ENCODE data around the gene LRRC59.

The LRRC59 gene

DNA sequence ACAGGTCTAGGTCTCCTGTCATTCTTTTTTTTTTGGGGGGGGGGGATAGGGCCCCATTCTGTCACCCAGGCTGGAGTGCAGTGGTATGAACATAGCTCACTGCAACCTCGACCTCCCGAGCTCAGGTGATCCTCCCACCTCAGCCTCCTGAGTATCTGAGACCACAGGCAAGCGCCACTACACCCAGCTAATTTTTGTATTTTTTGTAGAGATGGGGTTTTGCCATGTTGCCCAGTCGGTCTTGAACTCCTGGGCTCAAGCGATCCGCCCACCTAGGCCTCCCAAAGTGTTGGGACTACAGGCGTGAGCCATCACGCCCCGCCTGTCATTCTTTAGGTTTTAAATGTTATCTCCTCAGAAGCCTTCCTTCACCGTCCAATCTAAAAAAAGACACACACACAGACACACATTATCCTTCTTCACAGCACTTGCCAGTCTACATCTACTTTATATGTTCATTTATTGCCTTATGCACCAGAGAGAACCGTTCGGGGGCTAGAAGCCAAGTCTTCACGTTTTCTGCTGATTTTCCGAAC lies 25.0 kb downstream of the LRRC59 start:
- Histone ChIP-seq H3K79me2 (ENCODE audit: insufficient read depth, low read length) (peaks cover 35% of the 10 kb centered on the region), H3F3A (ENCODE audit: insufficient read depth) (peaks cover 13% of the 10 kb centered on the region; the same call in 1 of the 2 replicates), H4K20me1 (ENCODE audit: low read depth, low read length) (no peaks in the 10 kb centered on the region), H3K27me3 (ENCODE audit: low read length) (no peaks in the 10 kb centered on the region), H2AFZ (ENCODE audit: low read depth, low read length, severe bottlenecking) (peak overlapping the region; percentile 59), H3K36me3 (ENCODE audit: low read length) (peaks cover 16% of the 10 kb centered on the region), H3K9me3 (ENCODE audit: insufficient read depth, low read length) (no peaks in the 10 kb centered on the region), H3K9me2 (replicated peaks; ENCODE audit: insufficient read depth, low read length) (no peaks in the 10 kb centered on the region), H3K9ac (ENCODE audit: low read length) (peak overlapping the region; percentile 78), H3K27ac (ENCODE audit: low read depth, low read length) (peak overlapping the region; percentile 76), H3K4me2 (ENCODE audit: low read depth, low read length, poor library complexity, severe bottlenecking) (peak overlapping the region; percentile 76), H3K4me3 (ENCODE audit: insufficient read depth, low read length, poor library complexity, severe bottlenecking) (peak overlapping the region; percentile 64)
- TF ChIP-seq, protein P1, sequence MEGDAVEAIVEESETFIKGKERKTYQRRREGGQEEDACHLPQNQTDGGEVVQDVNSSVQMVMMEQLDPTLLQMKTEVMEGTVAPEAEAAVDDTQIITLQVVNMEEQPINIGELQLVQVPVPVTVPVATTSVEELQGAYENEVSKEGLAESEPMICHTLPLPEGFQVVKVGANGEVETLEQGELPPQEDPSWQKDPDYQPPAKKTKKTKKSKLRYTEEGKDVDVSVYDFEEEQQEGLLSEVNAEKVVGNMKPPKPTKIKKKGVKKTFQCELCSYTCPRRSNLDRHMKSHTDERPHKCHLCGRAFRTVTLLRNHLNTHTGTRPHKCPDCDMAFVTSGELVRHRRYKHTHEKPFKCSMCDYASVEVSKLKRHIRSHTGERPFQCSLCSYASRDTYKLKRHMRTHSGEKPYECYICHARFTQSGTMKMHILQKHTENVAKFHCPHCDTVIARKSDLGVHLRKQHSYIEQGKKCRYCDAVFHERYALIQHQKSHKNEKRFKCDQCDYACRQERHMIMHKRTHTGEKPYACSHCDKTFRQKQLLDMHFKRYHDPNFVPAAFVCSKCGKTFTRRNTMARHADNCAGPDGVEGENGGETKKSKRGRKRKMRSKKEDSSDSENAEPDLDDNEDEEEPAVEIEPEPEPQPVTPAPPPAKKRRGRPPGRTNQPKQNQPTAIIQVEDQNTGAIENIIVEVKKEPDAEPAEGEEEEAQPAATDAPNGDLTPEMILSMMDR (IDR thresholded peaks at IDR 0.05; ENCODE audit: insufficient read depth, low read length, poor library complexity, severe bottlenecking), result no peak
- TF ChIP-seq EZH2phosphoT487 (conservative IDR thresholded peaks at IDR 0.05; ENCODE audit: low read length), result no peak

DNA sequence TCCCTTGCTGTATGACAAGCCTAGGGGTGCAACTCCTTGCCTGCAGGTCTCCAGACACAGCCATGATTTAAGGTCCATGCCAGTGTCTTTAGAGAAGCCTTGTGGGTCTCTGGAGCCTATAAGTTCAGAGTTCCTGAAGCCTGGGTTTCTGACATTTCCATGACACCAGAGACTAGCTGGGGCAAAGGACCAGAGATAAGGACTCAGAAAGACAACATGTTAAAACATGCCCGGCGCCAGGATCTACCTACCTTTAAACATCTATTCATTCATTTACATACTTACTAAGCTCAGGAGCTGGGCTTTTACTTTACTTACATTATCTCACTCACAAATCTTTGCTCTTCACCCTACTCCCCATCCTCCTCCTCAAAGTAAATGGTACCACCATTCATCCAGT lies 25.8 kb downstream of the LRRC59 start:
- Histone ChIP-seq H3K79me2 (ENCODE audit: insufficient read depth, low read length) (peaks cover 35% of the 10 kb centered on the region), H4K20me1 (ENCODE audit: low read depth, low read length) (no peaks in the 10 kb centered on the region), H3F3A (ENCODE audit: insufficient read depth) (peaks cover 13% of the 10 kb centered on the region; the same call in 1 of the 2 replicates), H3K9me3 (ENCODE audit: insufficient read depth, low read length) (no peaks in the 10 kb centered on the region), H3K27ac (ENCODE audit: low read depth, low read length) (no peak overlapping the region), H3K36me3 (ENCODE audit: low read length) (peaks cover 16% of the 10 kb centered on the region), H3K9ac (ENCODE audit: low read length) (peak overlapping the region; percentile 78), H3K9me2 (replicated peaks; ENCODE audit: insufficient read depth, low read length) (no peaks in the 10 kb centered on the region), H3K27me3 (ENCODE audit: low read length) (no peaks in the 10 kb centered on the region), H3K4me2 (ENCODE audit: low read depth, low read length, poor library complexity, severe bottlenecking) (peak overlapping the region; percentile 76), H3K4me3 (ENCODE audit: insufficient read depth, low read length, poor library complexity, severe bottlenecking) (peak overlapping the region; percentile 64), H2AFZ (ENCODE audit: low read depth, low read length, severe bottlenecking) (no peak overlapping the region)
- TF ChIP-seq, protein P1 (IDR thresholded peaks at IDR 0.05; ENCODE audit: insufficient read depth, low read length, poor library complexity, severe bottlenecking), result no peak
- TF ChIP-seq EZH2phosphoT487 (conservative IDR thresholded peaks at IDR 0.05; ENCODE audit: low read length), result no peak

DNA sequence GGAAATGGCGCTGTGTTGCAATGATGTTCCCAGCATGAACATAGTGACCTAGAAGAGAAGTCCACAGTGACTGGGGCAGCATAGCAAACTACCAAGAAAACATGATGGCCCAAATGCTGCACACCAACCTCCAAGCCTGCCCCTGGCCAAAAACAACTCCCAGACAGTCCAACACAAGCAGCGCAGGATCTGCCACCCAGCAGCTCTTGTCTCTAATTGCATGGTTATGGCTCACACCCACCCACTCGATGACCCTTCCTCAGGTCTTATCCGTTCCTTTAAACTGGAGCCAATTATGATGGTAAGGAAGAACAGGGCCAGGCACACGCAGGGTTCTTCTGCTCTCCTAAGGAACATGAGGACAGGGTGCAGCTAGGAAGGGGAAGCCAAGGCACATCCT lies 27.3 kb downstream of the LRRC59 start:
- peaks cover 16% of the 10 kb centered on the region for H3K36me3 ChIP-seq (ENCODE audit: low read length)
- no peak overlapping the region for H3K4me2 ChIP-seq (ENCODE audit: low read depth, low read length, poor library complexity, severe bottlenecking)
- H4K20me1 ChIP-seq (ENCODE audit: low read depth, low read length), result no peaks in the 10 kb centered on the region
- no peaks in the 10 kb centered on the region for H3K9me2 ChIP-seq (replicated peaks; ENCODE audit: insufficient read depth, low read length)
- no peak for TF ChIP-seq EZH2phosphoT487 (conservative IDR thresholded peaks at IDR 0.05; ENCODE audit: low read length)
- TF ChIP-seq, protein P1 (IDR thresholded peaks at IDR 0.05; ENCODE audit: insufficient read depth, low read length, poor library complexity, severe bottlenecking), result no peak
- peaks cover 8% of the 10 kb centered on the region; the same call in 1 of the 2 replicates for H3F3A ChIP-seq (ENCODE audit: insufficient read depth)
- H3K4me3 ChIP-seq (ENCODE audit: insufficient read depth, low read length, poor library complexity, severe bottlenecking), result no peak overlapping the region
- no peaks in the 10 kb centered on the region for H3K27me3 ChIP-seq (ENCODE audit: low read length)
- H3K9me3 ChIP-seq (ENCODE audit: insufficient read depth, low read length), result no peaks in the 10 kb centered on the region
- H3K9ac ChIP-seq (ENCODE audit: low read length), result no peak overlapping the region
- H2AFZ ChIP-seq (ENCODE audit: low read depth, low read length, severe bottlenecking), result no peak overlapping the region
- H3K79me2 ChIP-seq (ENCODE audit: insufficient read depth, low read length), result peaks cover 35% of the 10 kb centered on the region
- no peak overlapping the region for H3K27ac ChIP-seq (ENCODE audit: low read depth, low read length)

Measured in SU-DHL-6 (cell line).